Neural cell (in vitro differentiated cells): ENCODE data around the gene ECE1. TPM values are rescaled to one million over a fixed set of nuclear protein-coding genes. Genes with fewer than 3 reads are reported as not detected.

Source experiments
- H2AFZ ChIP-seq: fragments of 200-600, 300-800 bp; sonication (generic), shearing (Covaris generic); 2 replicates; pipeline ENCODE4 v1.6.0; 2014; ENCODE audit warnings: low read depth, mild to moderate bottlenecking, antibody characterized with exemption, low read length, moderate library complexity
- H3F3A ChIP-seq: fragments of 200-600 bp; shearing (Covaris generic); 2 replicates; pipeline ENCODE4 v1.6.1; 2016; ENCODE audit warnings: mild to moderate bottlenecking, moderate library complexity, mixed read lengths, antibody characterized with exemption, low read length; ENCODE audit not compliant: insufficient read depth, poor library complexity, severe bottlenecking
- H3K27ac ChIP-seq: fragments of 200-600, 300-800 bp; sonication (generic), shearing (Covaris generic); 2 replicates; pipeline ENCODE4 v1.5.1; 2014; ENCODE audit warnings: mild to moderate bottlenecking, low read length, moderate library complexity
- H3K27me3 ChIP-seq: fragments of 300-800, 200-600 bp; sonication (generic), shearing (Covaris generic); 2 replicates; pipeline ENCODE4 v1.6.0; 2014; ENCODE audit warnings: mild to moderate bottlenecking, low read depth, low read length, moderate library complexity; ENCODE audit not compliant: insufficient read depth
- H3K36me3 ChIP-seq: fragments of 300-800, 200-600 bp; sonication (generic), shearing (Covaris generic); 2 replicates; pipeline ENCODE4 v1.5.1; 2014; ENCODE audit warnings: mild to moderate bottlenecking, antibody characterized with exemption, low read length, moderate library complexity; ENCODE audit not compliant: insufficient read depth
- H3K4me2 ChIP-seq: fragments of 300-800, 200-600 bp; sonication (generic), shearing (Covaris generic); 2 replicates; pipeline ENCODE4 v1.6.0; 2014; ENCODE audit warnings: mild to moderate bottlenecking, low read length
- H3K4me3 ChIP-seq: fragments of 300-800, 200-600 bp; sonication (generic), shearing (Covaris generic); 2 replicates; pipeline ENCODE4 v1.5.1; 2014; ENCODE audit warnings: mild to moderate bottlenecking, low read length, moderate library complexity
- H3K79me2 ChIP-seq: fragments of 200-600 bp; shearing (Covaris generic); replicated peaks from 2 replicates; pipeline ENCODE4 v1.6.0; 2014; ENCODE audit warnings: mild to moderate bottlenecking, low read length, moderate library complexity; ENCODE audit not compliant: insufficient read depth
- H3K9ac ChIP-seq: fragments of 300-800, 200-600 bp; sonication (generic), shearing (Covaris generic); 2 replicates; pipeline ENCODE4 v1.6.1; 2016; ENCODE audit warnings: mild to moderate bottlenecking, low read length, mixed read lengths
- H3K9me2 ChIP-seq: fragments of 200-600 bp; shearing (Covaris generic); 2 replicates; pipeline ENCODE4 v1.6.1; 2016; ENCODE audit warnings: mild to moderate bottlenecking, low read length, mixed read lengths; ENCODE audit not compliant: insufficient read depth
- H3K9me3 ChIP-seq: fragments of 200-600, 300-800 bp; sonication (generic), shearing (Covaris generic); 2 replicates; pipeline ENCODE4 v1.6.1; 2016; ENCODE audit warnings: mild to moderate bottlenecking, mixed run types, low read length, moderate library complexity, mixed read lengths
- H4K20me1 ChIP-seq: fragments of 200-600 bp; shearing (Covaris generic); 2 replicates; pipeline ENCODE4 v1.6.1; 2016; ENCODE audit warnings: mild to moderate bottlenecking, mixed run types; ENCODE audit not compliant: insufficient read depth
- EP300 ChIP-seq: fragments of 450-650 bp; conservative IDR thresholded peaks from 2 replicates; pipeline ENCODE4 v1.6.1; 2014; ENCODE audit warnings: antibody characterized with exemption, mild to moderate bottlenecking, moderate library complexity; ENCODE audit not compliant: poor library complexity, severe bottlenecking
- EZH2 ChIP-seq: fragments of 200-600, 300-800 bp; shearing (Covaris generic), sonication (generic); IDR thresholded peaks from 2 replicates; pipeline ENCODE4 v1.6.1; 2014; ENCODE audit warnings: antibody characterized with exemption, low read length, borderline replicate concordance, mild to moderate bottlenecking; ENCODE audit not compliant: insufficient read depth, poor library complexity, severe bottlenecking
- MXI1 ChIP-seq: fragments of 450-650 bp; conservative IDR thresholded peaks from 2 replicates; pipeline ENCODE4 v1.6.1; 2014; ENCODE audit warnings: antibody characterized with exemption, mild to moderate bottlenecking; ENCODE audit not compliant: poor library complexity, severe bottlenecking
- POLR2AphosphoS5 ChIP-seq: IDR thresholded peaks from 2 replicates; pipeline ENCODE4 v1.6.1; 2012
- RAD21 ChIP-seq: fragments of 450-650 bp; conservative IDR thresholded peaks from 2 replicates; pipeline ENCODE4 v1.6.1; 2014; ENCODE audit warnings: antibody characterized with exemption, mild to moderate bottlenecking, moderate library complexity
- TAF1 ChIP-seq: IDR thresholded peaks from 2 replicates; pipeline ENCODE4 v1.6.1; 2012; ENCODE audit warnings: low read depth
- polyA plus RNA-seq: library from polyadenylated mRNA; depleted of rRNA; stranded (reverse); fragments of >200 nt; gene quantifications from 2 replicates; pipeline ENCODE4 v1.2.3, GENCODE V29; 2014
- TF ChIP-seq, protein P1 (sequence below): fragments of 450-650 bp; IDR thresholded peaks from 2 replicates; pipeline ENCODE4 v1.5.1; 2014; ENCODE audit warnings: antibody characterized with exemption, mild to moderate bottlenecking, moderate library complexity; ENCODE audit not compliant: poor library complexity, severe bottlenecking
- TF ChIP-seq, protein P2 (sequence below): IDR thresholded peaks from 2 replicates; pipeline ENCODE4 v1.6.1; 2012; ENCODE audit warnings: borderline replicate concordance

Gene ECE1
- polyA plus RNA-seq, 1 donor from 2014 or later: 7.8 TPM

- H3K4me3 ChIP-seq: no peak overlapping the region
- H3K27ac ChIP-seq: no peak overlapping the region
- H3K9me2 ChIP-seq: no peaks in the 10 kb centered on the region
Measured at GRCh38 chr1:21238141-21238800, 52.0 kb downstream of the ECE1 start.

DNA sequence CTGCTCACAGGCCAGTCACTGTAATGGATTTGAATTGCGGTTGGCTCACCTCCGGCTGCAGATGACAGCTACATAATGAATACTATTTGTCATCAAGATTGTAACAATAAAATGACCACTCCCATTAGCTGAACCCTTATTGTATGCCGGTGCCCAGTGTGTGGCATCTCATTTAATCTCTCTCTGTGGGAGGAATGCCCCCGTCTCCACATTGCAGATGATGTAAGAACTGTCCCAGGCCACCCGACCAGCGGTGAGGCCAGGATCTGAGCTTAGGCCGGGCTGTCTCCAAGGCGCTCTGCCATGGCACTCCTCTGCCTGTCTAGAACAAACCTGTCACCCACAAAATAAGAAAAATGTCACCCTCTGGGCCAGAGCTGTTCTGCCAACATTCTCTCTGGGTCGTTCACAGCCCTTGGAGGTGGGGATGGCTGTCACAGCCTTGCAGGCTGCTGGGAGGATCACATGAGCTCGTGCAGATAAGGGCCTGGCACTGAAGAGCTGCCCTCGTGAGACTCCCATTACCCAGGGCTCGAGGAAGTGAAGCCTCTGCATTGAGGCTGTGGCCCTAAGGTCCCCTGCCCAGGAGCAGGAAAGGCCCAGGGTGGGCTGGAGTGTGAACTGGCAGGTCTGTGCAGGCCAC lies 52.7 kb downstream of the ECE1 start:
- Histone ChIP-seq H3K36me3 (no peaks in the 10 kb centered on the region), H4K20me1 (no peaks in the 10 kb centered on the region), H3K79me2 (no peaks in the 10 kb centered on the region), H3K27me3 (no peaks in the 10 kb centered on the region), H3K4me3 (no peak overlapping the region), H3K9me3 (no peaks in the 10 kb centered on the region), H3K27ac (no peak overlapping the region), H3F3A (no peaks in the 10 kb centered on the region), H2AFZ (no peak overlapping the region), H3K4me2 (no peak overlapping the region), H3K9me2 (no peaks in the 10 kb centered on the region), H3K9ac (no peak overlapping the region)
- no peak for TF ChIP-seq POLR2AphosphoS5
- TF ChIP-seq RAD21: no peak
- TF ChIP-seq EP300: no peak
- TF ChIP-seq EZH2: no peak
- TF ChIP-seq, protein P1, sequence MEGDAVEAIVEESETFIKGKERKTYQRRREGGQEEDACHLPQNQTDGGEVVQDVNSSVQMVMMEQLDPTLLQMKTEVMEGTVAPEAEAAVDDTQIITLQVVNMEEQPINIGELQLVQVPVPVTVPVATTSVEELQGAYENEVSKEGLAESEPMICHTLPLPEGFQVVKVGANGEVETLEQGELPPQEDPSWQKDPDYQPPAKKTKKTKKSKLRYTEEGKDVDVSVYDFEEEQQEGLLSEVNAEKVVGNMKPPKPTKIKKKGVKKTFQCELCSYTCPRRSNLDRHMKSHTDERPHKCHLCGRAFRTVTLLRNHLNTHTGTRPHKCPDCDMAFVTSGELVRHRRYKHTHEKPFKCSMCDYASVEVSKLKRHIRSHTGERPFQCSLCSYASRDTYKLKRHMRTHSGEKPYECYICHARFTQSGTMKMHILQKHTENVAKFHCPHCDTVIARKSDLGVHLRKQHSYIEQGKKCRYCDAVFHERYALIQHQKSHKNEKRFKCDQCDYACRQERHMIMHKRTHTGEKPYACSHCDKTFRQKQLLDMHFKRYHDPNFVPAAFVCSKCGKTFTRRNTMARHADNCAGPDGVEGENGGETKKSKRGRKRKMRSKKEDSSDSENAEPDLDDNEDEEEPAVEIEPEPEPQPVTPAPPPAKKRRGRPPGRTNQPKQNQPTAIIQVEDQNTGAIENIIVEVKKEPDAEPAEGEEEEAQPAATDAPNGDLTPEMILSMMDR: no peak
- TF ChIP-seq TAF1: no peak
- TF ChIP-seq, protein P2, sequence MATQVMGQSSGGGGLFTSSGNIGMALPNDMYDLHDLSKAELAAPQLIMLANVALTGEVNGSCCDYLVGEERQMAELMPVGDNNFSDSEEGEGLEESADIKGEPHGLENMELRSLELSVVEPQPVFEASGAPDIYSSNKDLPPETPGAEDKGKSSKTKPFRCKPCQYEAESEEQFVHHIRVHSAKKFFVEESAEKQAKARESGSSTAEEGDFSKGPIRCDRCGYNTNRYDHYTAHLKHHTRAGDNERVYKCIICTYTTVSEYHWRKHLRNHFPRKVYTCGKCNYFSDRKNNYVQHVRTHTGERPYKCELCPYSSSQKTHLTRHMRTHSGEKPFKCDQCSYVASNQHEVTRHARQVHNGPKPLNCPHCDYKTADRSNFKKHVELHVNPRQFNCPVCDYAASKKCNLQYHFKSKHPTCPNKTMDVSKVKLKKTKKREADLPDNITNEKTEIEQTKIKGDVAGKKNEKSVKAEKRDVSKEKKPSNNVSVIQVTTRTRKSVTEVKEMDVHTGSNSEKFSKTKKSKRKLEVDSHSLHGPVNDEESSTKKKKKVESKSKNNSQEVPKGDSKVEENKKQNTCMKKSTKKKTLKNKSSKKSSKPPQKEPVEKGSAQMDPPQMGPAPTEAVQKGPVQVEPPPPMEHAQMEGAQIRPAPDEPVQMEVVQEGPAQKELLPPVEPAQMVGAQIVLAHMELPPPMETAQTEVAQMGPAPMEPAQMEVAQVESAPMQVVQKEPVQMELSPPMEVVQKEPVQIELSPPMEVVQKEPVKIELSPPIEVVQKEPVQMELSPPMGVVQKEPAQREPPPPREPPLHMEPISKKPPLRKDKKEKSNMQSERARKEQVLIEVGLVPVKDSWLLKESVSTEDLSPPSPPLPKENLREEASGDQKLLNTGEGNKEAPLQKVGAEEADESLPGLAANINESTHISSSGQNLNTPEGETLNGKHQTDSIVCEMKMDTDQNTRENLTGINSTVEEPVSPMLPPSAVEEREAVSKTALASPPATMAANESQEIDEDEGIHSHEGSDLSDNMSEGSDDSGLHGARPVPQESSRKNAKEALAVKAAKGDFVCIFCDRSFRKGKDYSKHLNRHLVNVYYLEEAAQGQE: no peak
- no peak for TF ChIP-seq MXI1

More at GRCh38 chr1:21238141-21238800, 52.0 kb downstream of the ECE1 start:
- H3F3A ChIP-seq: no peaks in the 10 kb centered on the region
- H2AFZ ChIP-seq: no peak overlapping the region
- no peaks in the 10 kb centered on the region for H3K36me3 ChIP-seq
- no peak overlapping the region for H3K9ac ChIP-seq
- no peaks in the 10 kb centered on the region for H3K79me2 ChIP-seq
- H3K27me3 ChIP-seq: no peaks in the 10 kb centered on the region
- no peaks in the 10 kb centered on the region for H4K20me1 ChIP-seq
- H3K9me3 ChIP-seq: no peaks in the 10 kb centered on the region
- no peak overlapping the region for H3K4me2 ChIP-seq
- TF ChIP-seq, protein P2: no peak
